ENCODE data around the gene GGT6. TPM values are rescaled to one million over a fixed set of nuclear protein-coding genes. Genes with fewer than 3 reads are reported as not detected.

The GGT6 gene
- polyA plus RNA-seq, 2 of the 4 experiments (the other 2 are of a cell fraction) = not detected

DNA sequence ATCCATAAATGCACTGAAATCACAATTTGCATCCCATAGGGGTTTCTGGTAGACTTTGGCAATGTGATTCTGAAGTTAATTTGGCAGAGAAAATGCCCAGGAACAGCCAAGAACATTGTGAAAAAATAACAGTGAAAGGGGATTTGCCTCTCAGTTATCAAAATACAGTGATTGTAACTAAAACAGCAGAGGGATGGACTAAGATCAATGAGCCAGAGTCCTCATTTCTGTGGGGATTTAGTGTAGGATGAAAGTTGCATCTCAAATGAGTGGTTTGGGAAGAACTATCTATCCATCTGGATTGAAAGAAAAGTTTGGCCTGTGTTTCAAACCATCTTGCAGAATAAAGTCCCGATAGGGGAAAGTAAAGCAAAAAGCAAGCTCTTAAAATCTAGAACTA is 33.2 kb downstream of the GGT6 start (continued):
- TF ChIP-seq PHF8 (IDR thresholded peaks at IDR 0.05; ENCODE audit: borderline replicate concordance, low read depth) (no peak), MYC (IDR thresholded peaks at IDR 0.05; ENCODE audit: borderline replicate concordance, low read length) (no peak), MAFK (IDR thresholded peaks at IDR 0.05; ENCODE audit: partially characterized antibody) (no peak)
- TF ChIP-seq, protein P1, sequence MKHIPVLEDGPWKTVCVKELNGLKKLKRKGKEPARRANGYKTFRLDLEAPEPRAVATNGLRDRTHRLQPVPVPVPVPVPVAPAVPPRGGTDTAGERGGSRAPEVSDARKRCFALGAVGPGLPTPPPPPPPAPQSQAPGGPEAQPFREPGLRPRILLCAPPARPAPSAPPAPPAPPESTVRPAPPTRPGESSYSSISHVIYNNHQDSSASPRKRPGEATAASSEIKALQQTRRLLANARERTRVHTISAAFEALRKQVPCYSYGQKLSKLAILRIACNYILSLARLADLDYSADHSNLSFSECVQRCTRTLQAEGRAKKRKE (CRISPR knock-in tag; IDR thresholded peaks at IDR 0.05; ENCODE audit: low read depth) = no peak

GRCh38 chr17:4525691-4526397 is 34.5 kb downstream of the GGT6 start:
- ChIA-PET CTCF (interaction anchor here (0.7 to 2.7 kb wide), 12 partner anchors 9 to 112 kb away, joined by 3 to 8 read pairs (median 4); no protein-coding TSS in a partner anchor), POLR2A (no interaction called here)
- peaks cover 10% of the 10 kb centered on the region; the same call in 2 of the 3 replicates for H3K4me1 ChIP-seq
- ATAC-seq (no peak), DNase-seq (ENCODE audit: low read depth in 1 of 2, low spot score in 1 of 2) (no peak), FAIRE-seq (no peak)
- H3K4me3 ChIP-seq = no peak overlapping the region
- TF ChIP-seq ZNF302 (CRISPR knock-in tag; IDR thresholded peaks at IDR 0.05) (no peak), PHF8 (IDR thresholded peaks at IDR 0.05; ENCODE audit: borderline replicate concordance, low read depth) (no peak), CBX8 (IDR thresholded peaks at IDR 0.05) (no peak), RARB (CRISPR knock-in tag; IDR thresholded peaks at IDR 0.05) (no peak), ZFP36 (IDR thresholded peaks at IDR 0.05; ENCODE audit: borderline replicate concordance, partially characterized antibody) (peak; percentile 82), RCOR1 (IDR thresholded peaks at IDR 0.05; ENCODE audit: low read depth, low read length) (no peak), HOXB13 (CRISPR knock-in tag; IDR thresholded peaks at IDR 0.05; ENCODE audit: low read depth) (no peak), MYC (IDR thresholded peaks at IDR 0.05; ENCODE audit: borderline replicate concordance, low read length) (no peak), NPAS2 (CRISPR knock-in tag; IDR thresholded peaks at IDR 0.05; ENCODE audit: borderline replicate concordance) (no peak), POLR2AphosphoS2 (conservative IDR thresholded peaks at IDR 0.05; ENCODE audit: low read length) (no peak), ESRRA (IDR thresholded peaks at IDR 0.05; ENCODE audit: borderline replicate concordance, low read length) (no peak), HOXB5 (CRISPR knock-in tag; IDR thresholded peaks at IDR 0.05) (no peak), KDM1A (IDR thresholded peaks at IDR 0.05; ENCODE audit: low read depth) (peak; percentile 78; the same call in 1 of the 2 replicates)
- TF ChIP-seq, protein P2, sequence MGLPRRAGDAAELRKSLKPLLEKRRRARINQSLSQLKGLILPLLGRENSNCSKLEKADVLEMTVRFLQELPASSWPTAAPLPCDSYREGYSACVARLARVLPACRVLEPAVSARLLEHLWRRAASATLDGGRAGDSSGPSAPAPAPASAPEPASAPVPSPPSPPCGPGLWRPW (IDR thresholded peaks at IDR 0.05) = no peak
- TF ChIP-seq, protein P3, sequence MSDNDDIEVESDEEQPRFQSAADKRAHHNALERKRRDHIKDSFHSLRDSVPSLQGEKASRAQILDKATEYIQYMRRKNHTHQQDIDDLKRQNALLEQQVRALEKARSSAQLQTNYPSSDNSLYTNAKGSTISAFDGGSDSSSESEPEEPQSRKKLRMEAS (IDR thresholded peaks at IDR 0.05) = no peak
- H3K4me2 ChIP-seq = no peak overlapping the region
- H3K9me3 ChIP-seq = no peaks in the 10 kb centered on the region
- 61% methylated on average over 11 of the region's 11 CpGs for WGBS (ENCODE audit: missing lambda C conversion rate)
- H3K27ac ChIP-seq = no peak overlapping the region

DNA sequence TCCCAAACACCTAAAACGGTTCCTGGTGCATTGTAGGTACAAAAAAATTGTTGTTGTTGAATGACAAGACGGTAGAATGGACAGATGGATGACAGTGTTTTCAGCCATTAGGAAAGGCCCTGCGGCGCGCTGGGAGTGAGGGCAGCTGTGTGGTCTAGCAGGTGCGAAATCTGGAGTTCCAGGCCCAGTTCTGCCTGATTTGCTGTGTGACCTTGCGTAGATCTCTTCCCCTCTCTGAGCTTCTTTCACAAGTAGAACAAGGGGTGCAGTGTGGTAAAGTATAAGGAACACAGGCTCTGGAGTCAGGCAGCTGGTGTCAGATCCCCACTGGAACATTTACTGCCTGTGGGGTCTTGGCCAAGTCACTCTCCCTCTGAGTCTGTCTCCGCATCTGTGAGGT is 36.4 kb downstream of the GGT6 start:
- Histone ChIP-seq H3K4me2 (no peak overlapping the region), H3K27ac (no peak overlapping the region), H3K4me3 (no peak overlapping the region), H3K4me1 (peaks cover 15% of the 10 kb centered on the region; the same call in 2 of the 3 replicates), H3K9me3 (no peaks in the 10 kb centered on the region)
- CTCF ChIA-PET = interaction anchor here (0.9 to 2.7 kb wide), 6 partner anchors 10 to 111 kb away, joined by 3 to 8 read pairs (median 4); no protein-coding TSS in a partner anchor
- no peak for DNase-seq (ENCODE audit: low read depth in 1 of 2, low spot score in 1 of 2)
- POLR2A ChIA-PET = no interaction called here
- FAIRE-seq = no peak
- 84% methylated on average over 8 of the region's 8 CpGs for WGBS (ENCODE audit: missing lambda C conversion rate)
- TF ChIP-seq, protein P1 (CRISPR knock-in tag; IDR thresholded peaks at IDR 0.05; ENCODE audit: low read depth) = no peak
- no peak for ATAC-seq

DNA sequence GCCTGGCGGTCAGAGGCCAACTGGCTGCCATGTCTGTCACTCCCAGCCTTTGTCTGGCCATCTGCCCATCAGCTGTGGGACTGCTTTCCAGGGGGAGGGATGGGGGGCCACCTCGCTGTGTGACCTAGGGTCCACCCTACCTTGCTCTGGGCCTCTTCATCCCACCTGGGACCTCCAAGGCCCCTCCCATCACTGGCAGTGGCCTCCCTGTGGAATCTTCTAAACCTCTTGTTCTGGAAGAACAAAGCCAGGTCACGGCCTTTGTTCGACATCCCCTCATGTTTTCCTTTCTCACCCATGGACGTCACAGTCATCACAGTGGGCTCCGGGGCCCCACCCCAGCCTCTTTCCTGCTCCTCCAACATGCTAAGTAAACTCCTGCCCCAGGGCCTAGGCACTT is 37.7 kb downstream of the GGT6 start:
- FAIRE-seq = no peak

More for the DNA sequence above, 37.7 kb downstream of the GGT6 start:
- DNase-seq (ENCODE audit: low read depth in 1 of 2, low spot score in 1 of 2) (no peak), ATAC-seq (no peak)
- no peak overlapping the region for H3K4me3 ChIP-seq
- H3K4me2 ChIP-seq = no peak overlapping the region
- H3K9me3 ChIP-seq = no peaks in the 10 kb centered on the region
- WGBS (ENCODE audit: missing lambda C conversion rate) = 77% methylated on average over 6 of the region's 6 CpGs
- CTCF ChIA-PET = interaction anchor here (1.0 to 2.6 kb wide), 2 partner anchors 15 to 44 kb away, joined by 3 to 8 read pairs; no protein-coding TSS in a partner anchor
- POLR2A ChIA-PET = no interaction called here
- H3K4me1 ChIP-seq = peaks cover 15% of the 10 kb centered on the region; the same call in 2 of the 3 replicates
- no peak for TF ChIP-seq HOXB5 (CRISPR knock-in tag; IDR thresholded peaks at IDR 0.05)
- no peak for TF ChIP-seq CHD2 (IDR thresholded peaks at IDR 0.05; ENCODE audit: low read length, partially characterized antibody)
- H3K27ac ChIP-seq = no peak overlapping the region
